ENCODE results near the gene IWS1. TPM values are rescaled to one million over a fixed set of nuclear protein-coding genes. Genes with fewer than 3 reads are reported as not detected.

Gene IWS1
- total and polyA plus RNA-seq, 2 experiments from 2014 or later, result 45.9 to 47.8 TPM

- Histone ChIP-seq H3K27me3 (no peaks in the 10 kb centered on the region), H3K27ac (no peak overlapping the region), H3K4me2 (no peak overlapping the region), H2AFZ (no peak overlapping the region), H4K20me1 (ENCODE audit: insufficient read depth, poor library complexity, severe bottlenecking) (no peaks in the 10 kb centered on the region), H3K9me2 (replicated peaks; ENCODE audit: insufficient read depth) (no peaks in the 10 kb centered on the region), H3K36me3 (replicated peaks; ENCODE audit: insufficient read depth, low read depth) (no peaks in the 10 kb centered on the region), H3K79me2 (no peaks in the 10 kb centered on the region), H3K4me3 (no peak overlapping the region), H3K9me3 (ENCODE audit: low read depth) (no peaks in the 10 kb centered on the region), H3K4me1 (ENCODE audit: insufficient read depth) (no peaks in the 10 kb centered on the region)
- TF ChIP-seq CTCF (IDR thresholded peaks at IDR 0.05; ENCODE audit: poor library complexity) (no peak), EZH2phosphoT487 (IDR thresholded peaks at IDR 0.05; ENCODE audit: low read depth, severe bottlenecking, unreplicated experiment) (no peak), EZH2 (IDR thresholded peaks at IDR 0.05; ENCODE audit: borderline replicate concordance) (no peak)
- no peak for DNase-seq (ENCODE audit: low spot score)
- WGBS (ENCODE audit: low lambda C conversion rate, missing lambda C conversion rate), result 83% methylated on average over 13 of the region's 13 CpGs
Observed at GRCh38 chr2:127560201-127560930, 34.1 kb upstream of the IWS1 start.

GRCh38 chr2:127559454-127559853 lies 33.2 kb upstream of the IWS1 start:
- Histone ChIP-seq H3K27me3 (no peaks in the 10 kb centered on the region), H3K4me1 (ENCODE audit: insufficient read depth) (no peaks in the 10 kb centered on the region), H3K9me2 (replicated peaks; ENCODE audit: insufficient read depth) (no peaks in the 10 kb centered on the region), H2AFZ (no peak overlapping the region), H3K4me2 (no peak overlapping the region), H3K9me3 (ENCODE audit: low read depth) (no peaks in the 10 kb centered on the region), H3K36me3 (replicated peaks; ENCODE audit: insufficient read depth, low read depth) (no peaks in the 10 kb centered on the region), H4K20me1 (ENCODE audit: insufficient read depth, poor library complexity, severe bottlenecking) (no peaks in the 10 kb centered on the region), H3K4me3 (no peak overlapping the region), H3K27ac (no peak overlapping the region), H3K79me2 (no peaks in the 10 kb centered on the region)
- WGBS (ENCODE audit: low lambda C conversion rate, missing lambda C conversion rate), result 84% methylated on average over 5 of the region's 5 CpGs
- DNase-seq (ENCODE audit: low spot score), result no peak
- no peak for TF ChIP-seq CTCF (IDR thresholded peaks at IDR 0.05; ENCODE audit: poor library complexity)
- no peak for TF ChIP-seq EZH2 (IDR thresholded peaks at IDR 0.05; ENCODE audit: borderline replicate concordance)
- no peak for TF ChIP-seq EZH2phosphoT487 (IDR thresholded peaks at IDR 0.05; ENCODE audit: low read depth, severe bottlenecking, unreplicated experiment)

GRCh38 chr2:127558911-127559310 lies 32.6 kb upstream of the IWS1 start:
- Histone ChIP-seq H3K36me3 (replicated peaks; ENCODE audit: insufficient read depth, low read depth) (no peaks in the 10 kb centered on the region), H3K4me1 (ENCODE audit: insufficient read depth) (no peaks in the 10 kb centered on the region), H3K27me3 (no peaks in the 10 kb centered on the region), H3K79me2 (no peaks in the 10 kb centered on the region), H3K4me2 (no peak overlapping the region), H4K20me1 (ENCODE audit: insufficient read depth, poor library complexity, severe bottlenecking) (no peaks in the 10 kb centered on the region), H3K27ac (no peak overlapping the region), H2AFZ (no peak overlapping the region), H3K9me2 (replicated peaks; ENCODE audit: insufficient read depth) (no peaks in the 10 kb centered on the region), H3K4me3 (no peak overlapping the region), H3K9me3 (ENCODE audit: low read depth) (no peaks in the 10 kb centered on the region)
- no peak for DNase-seq (ENCODE audit: low spot score)
- TF ChIP-seq EZH2 (IDR thresholded peaks at IDR 0.05; ENCODE audit: borderline replicate concordance), result no peak
- no peak for TF ChIP-seq CTCF (IDR thresholded peaks at IDR 0.05; ENCODE audit: poor library complexity)
- TF ChIP-seq EZH2phosphoT487 (IDR thresholded peaks at IDR 0.05; ENCODE audit: low read depth, severe bottlenecking, unreplicated experiment), result no peak
- 89% methylated on average over 8 of the region's 8 CpGs for WGBS (ENCODE audit: low lambda C conversion rate, missing lambda C conversion rate)
